SK-N-SH treated with all-trans-retinoic acid at 6 μM for 48 hours (cell line): Measurements from ENCODE around the gene C10orf105.

Source experiments
- ATAC-seq: fragments of 200-7000 bp; cut with Tn5 transposase; 3 replicates; pipeline ENCODE4 v1.9.1; 2020; ENCODE audit warnings: mild to moderate bottlenecking, moderate library complexity
- ARNTL ChIP-seq: fragments of 450-650 bp; formaldehyde crosslinking; IDR thresholded peaks from 2 replicates; pipeline ENCODE4 v1.5.0; 2020; ENCODE audit warnings: low read depth, mild to moderate bottlenecking, moderate library complexity, borderline replicate concordance
- CSDC2 ChIP-seq: fragments of 250-450 bp; sonication (Bioruptor Pico); IDR thresholded peaks from 2 replicates; pipeline ENCODE4 v1.5.0; 2020; ENCODE audit warnings: mild to moderate bottlenecking, moderate library complexity
- ESRRG ChIP-seq: fragments of 250-450 bp; sonication (Bioruptor Pico); IDR thresholded peaks from 2 replicates; pipeline ENCODE4 v1.6.1; 2021; ENCODE audit warnings: mild to moderate bottlenecking
- GLIS3 ChIP-seq: fragments of 250-450 bp; sonication (Bioruptor Pico); IDR thresholded peaks from 2 replicates; pipeline ENCODE4 v1.5.0; 2020; ENCODE audit warnings: mild to moderate bottlenecking, moderate library complexity
- ISL1 ChIP-seq: fragments of 250-450 bp; sonication (Bioruptor Pico); IDR thresholded peaks from 2 replicates; pipeline ENCODE4 v2.1.2; 2022; ENCODE audit warnings: mild to moderate bottlenecking, moderate library complexity
- POU6F1 ChIP-seq: fragments of 250-450 bp; sonication (Bioruptor Pico); IDR thresholded peaks from 2 replicates; pipeline ENCODE4 v1.8.0; 2021; ENCODE audit warnings: low read depth, mild to moderate bottlenecking, moderate library complexity, borderline replicate concordance
- PPARA ChIP-seq: fragments of 250-450 bp; sonication (Bioruptor Pico); IDR thresholded peaks from 2 replicates; pipeline ENCODE4 v1.5.0; 2020; ENCODE audit warnings: mild to moderate bottlenecking, borderline replicate concordance
- RARB ChIP-seq: fragments of 250-450 bp; sonication (Bioruptor Pico); IDR thresholded peaks from 2 replicates; pipeline ENCODE4 v1.8.0; 2021; ENCODE audit warnings: mild to moderate bottlenecking, moderate library complexity
- TCF4 ChIP-seq: fragments of 250-450 bp; sonication (Bioruptor Pico); IDR thresholded peaks from 2 replicates; pipeline ENCODE4 v1.8.0; 2021; ENCODE audit warnings: mild to moderate bottlenecking, moderate library complexity, borderline replicate concordance
- TOX ChIP-seq: fragments of 250-450 bp; sonication (Bioruptor Pico); IDR thresholded peaks from 2 replicates; pipeline ENCODE4 v1.8.0; 2021; ENCODE audit warnings: mild to moderate bottlenecking, moderate library complexity, borderline replicate concordance
- TSHZ2 ChIP-seq: fragments of 250-450 bp; sonication (Bioruptor Pico); IDR thresholded peaks from 2 replicates; pipeline ENCODE4 v1.5.0; 2020; ENCODE audit warnings: mild to moderate bottlenecking, moderate library complexity
- ZC3H10 ChIP-seq: fragments of 250-450 bp; sonication (Bioruptor Pico); IDR thresholded peaks from 2 replicates; pipeline ENCODE4 v1.5.1; 2021; ENCODE audit warnings: mild to moderate bottlenecking, moderate library complexity
- ZFP3 ChIP-seq: fragments of 250-450 bp; sonication (Bioruptor Pico); IDR thresholded peaks from 2 replicates; pipeline ENCODE4 v1.5.0; 2020; ENCODE audit warnings: mild to moderate bottlenecking, moderate library complexity
- ZNF565 ChIP-seq: fragments of 450-650 bp; formaldehyde crosslinking; conservative IDR thresholded peaks from 2 replicates; pipeline ENCODE4 v1.5.0; 2020; ENCODE audit warnings: low read depth, mild to moderate bottlenecking, moderate library complexity
- ZNF70 ChIP-seq: fragments of 450-650 bp; formaldehyde crosslinking; IDR thresholded peaks from 2 replicates; pipeline ENCODE4 v1.5.0; 2020; ENCODE audit warnings: mild to moderate bottlenecking, moderate library complexity
- ZNF8 ChIP-seq: fragments of 450-650 bp; formaldehyde crosslinking; IDR thresholded peaks from 2 replicates; pipeline ENCODE4 v1.5.0; 2020; ENCODE audit warnings: mild to moderate bottlenecking, moderate library complexity
- TF ChIP-seq, protein P1 (sequence below): fragments of 250-450 bp; sonication (Bioruptor Pico); IDR thresholded peaks from 2 replicates; pipeline ENCODE4 v1.5.1; 2020; ENCODE audit warnings: low read depth, mild to moderate bottlenecking, moderate library complexity
- TF ChIP-seq, protein P2 (sequence below): fragments of 250-450 bp; sonication (Bioruptor Pico); IDR thresholded peaks from 2 replicates; pipeline ENCODE4 v1.5.1; 2021; ENCODE audit warnings: mild to moderate bottlenecking, moderate library complexity
- TF ChIP-seq, protein P3 (sequence below): fragments of 250-450 bp; sonication (Bioruptor Pico); IDR thresholded peaks from 2 replicates; pipeline ENCODE4 v1.8.0; 2020; ENCODE audit warnings: mild to moderate bottlenecking, moderate library complexity, borderline replicate concordance

Gene C10orf105

DNA sequence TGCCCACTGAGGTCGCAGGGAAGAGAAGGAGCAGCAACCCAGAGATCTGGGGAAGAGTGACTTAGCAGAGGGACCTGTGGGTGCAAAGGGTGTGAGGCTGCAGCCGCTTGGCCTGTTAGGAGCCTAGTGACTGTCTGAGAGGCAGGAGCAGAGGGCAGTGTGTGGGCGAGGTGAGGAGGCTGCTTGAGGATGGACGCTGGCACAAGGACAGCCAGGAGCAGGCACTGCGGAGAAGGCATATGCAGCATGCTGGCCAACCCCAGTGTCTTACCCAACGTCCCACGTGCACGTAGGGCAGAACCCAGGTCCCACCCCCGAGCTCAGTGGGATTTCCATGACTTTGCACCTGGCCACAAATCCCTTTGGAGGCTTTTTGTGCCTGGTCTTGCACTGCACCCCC is 54.1 kb downstream of the C10orf105 start:
- ATAC-seq, result no peak
- TF ChIP-seq ZNF8, result no peak
- TF ChIP-seq ESRRG (CRISPR knock-in tag), result no peak
- TF ChIP-seq ZNF565 (CRISPR knock-in tag), result no peak
- TF ChIP-seq TOX (CRISPR knock-in tag), result no peak
- no peak for TF ChIP-seq POU6F1 (CRISPR knock-in tag)
- TF ChIP-seq ZFP3 (CRISPR knock-in tag), result no peak
- TF ChIP-seq, protein P1, sequence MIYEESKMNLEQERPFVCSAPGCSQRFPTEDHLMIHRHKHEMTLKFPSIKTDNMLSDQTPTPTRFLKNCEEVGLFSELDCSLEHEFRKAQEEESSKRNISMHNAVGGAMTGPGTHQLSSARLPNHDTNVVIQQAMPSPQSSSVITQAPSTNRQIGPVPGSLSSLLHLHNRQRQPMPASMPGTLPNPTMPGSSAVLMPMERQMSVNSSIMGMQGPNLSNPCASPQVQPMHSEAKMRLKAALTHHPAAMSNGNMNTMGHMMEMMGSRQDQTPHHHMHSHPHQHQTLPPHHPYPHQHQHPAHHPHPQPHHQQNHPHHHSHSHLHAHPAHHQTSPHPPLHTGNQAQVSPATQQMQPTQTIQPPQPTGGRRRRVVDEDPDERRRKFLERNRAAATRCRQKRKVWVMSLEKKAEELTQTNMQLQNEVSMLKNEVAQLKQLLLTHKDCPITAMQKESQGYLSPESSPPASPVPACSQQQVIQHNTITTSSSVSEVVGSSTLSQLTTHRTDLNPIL (CRISPR knock-in tag), result no peak
- no peak for TF ChIP-seq ISL1 (CRISPR knock-in tag)
- TF ChIP-seq, protein P2, sequence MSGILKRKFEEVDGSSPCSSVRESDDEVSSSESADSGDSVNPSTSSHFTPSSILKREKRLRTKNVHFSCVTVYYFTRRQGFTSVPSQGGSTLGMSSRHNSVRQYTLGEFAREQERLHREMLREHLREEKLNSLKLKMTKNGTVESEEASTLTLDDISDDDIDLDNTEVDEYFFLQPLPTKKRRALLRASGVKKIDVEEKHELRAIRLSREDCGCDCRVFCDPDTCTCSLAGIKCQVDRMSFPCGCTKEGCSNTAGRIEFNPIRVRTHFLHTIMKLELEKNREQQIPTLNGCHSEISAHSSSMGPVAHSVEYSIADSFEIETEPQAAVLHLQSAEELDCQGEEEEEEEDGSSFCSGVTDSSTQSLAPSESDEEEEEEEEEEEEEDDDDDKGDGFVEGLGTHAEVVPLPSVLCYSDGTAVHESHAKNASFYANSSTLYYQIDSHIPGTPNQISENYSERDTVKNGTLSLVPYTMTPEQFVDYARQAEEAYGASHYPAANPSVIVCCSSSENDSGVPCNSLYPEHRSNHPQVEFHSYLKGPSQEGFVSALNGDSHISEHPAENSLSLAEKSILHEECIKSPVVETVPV (CRISPR knock-in tag), result no peak
- no peak for TF ChIP-seq TCF4 (CRISPR knock-in tag)
- TF ChIP-seq PPARA (CRISPR knock-in tag), result no peak
- no peak for TF ChIP-seq RARB (CRISPR knock-in tag)

DNA sequence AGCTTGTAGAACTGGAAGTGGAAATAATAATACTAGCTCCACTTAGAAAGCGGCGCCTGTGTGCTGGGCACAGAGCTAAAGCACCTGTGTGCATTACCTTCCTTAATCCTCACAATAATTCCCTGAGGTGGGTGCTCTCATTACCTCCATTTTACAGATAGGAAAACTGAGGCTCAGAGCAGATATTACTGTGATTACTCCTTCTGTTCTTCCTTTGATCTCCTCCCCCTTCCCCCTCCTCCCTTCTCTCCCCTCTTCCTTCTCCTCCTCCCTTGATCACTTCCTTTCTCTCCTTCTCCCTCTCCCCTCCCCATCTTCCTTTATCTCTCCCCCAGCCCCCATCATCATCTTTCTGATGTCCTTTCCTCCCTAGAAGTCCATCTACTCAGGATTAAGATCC is 55.0 kb downstream of the C10orf105 start:
- no peak for TF ChIP-seq ZFP3 (CRISPR knock-in tag)
- no peak for TF ChIP-seq ARNTL (CRISPR knock-in tag)
- no peak for TF ChIP-seq ZC3H10 (CRISPR knock-in tag)
- no peak for TF ChIP-seq TCF4 (CRISPR knock-in tag)
- no peak for TF ChIP-seq GLIS3 (CRISPR knock-in tag)
- TF ChIP-seq ZNF70, result no peak
- TF ChIP-seq CSDC2, result no peak
- no peak for TF ChIP-seq PPARA (CRISPR knock-in tag)
- TF ChIP-seq, all 23 proteins: peak for 0
- no peak for ATAC-seq

- no peak for ATAC-seq
- TF ChIP-seq ZNF8, result no peak
- TF ChIP-seq ARNTL (CRISPR knock-in tag), result no peak
- no peak for TF ChIP-seq ZFP3 (CRISPR knock-in tag)
- TF ChIP-seq ZNF565 (CRISPR knock-in tag), result no peak
- TF ChIP-seq CSDC2, result no peak
- TF ChIP-seq ESRRG (CRISPR knock-in tag), result no peak
- TF ChIP-seq TSHZ2 (CRISPR knock-in tag), result no peak
- no peak for TF ChIP-seq PPARA (CRISPR knock-in tag)
- TF ChIP-seq ZNF70, result no peak
- no peak for TF ChIP-seq TCF4 (CRISPR knock-in tag)
- TF ChIP-seq GLIS3 (CRISPR knock-in tag), result no peak
- TF ChIP-seq, protein P3, sequence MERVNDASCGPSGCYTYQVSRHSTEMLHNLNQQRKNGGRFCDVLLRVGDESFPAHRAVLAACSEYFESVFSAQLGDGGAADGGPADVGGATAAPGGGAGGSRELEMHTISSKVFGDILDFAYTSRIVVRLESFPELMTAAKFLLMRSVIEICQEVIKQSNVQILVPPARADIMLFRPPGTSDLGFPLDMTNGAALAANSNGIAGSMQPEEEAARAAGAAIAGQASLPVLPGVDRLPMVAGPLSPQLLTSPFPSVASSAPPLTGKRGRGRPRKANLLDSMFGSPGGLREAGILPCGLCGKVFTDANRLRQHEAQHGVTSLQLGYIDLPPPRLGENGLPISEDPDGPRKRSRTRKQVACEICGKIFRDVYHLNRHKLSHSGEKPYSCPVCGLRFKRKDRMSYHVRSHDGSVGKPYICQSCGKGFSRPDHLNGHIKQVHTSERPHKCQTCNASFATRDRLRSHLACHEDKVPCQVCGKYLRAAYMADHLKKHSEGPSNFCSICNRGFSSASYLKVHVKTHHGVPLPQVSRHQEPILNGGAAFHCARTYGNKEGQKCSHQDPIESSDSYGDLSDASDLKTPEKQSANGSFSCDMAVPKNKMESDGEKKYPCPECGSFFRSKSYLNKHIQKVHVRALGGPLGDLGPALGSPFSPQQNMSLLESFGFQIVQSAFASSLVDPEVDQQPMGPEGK (CRISPR knock-in tag), result no peak
- TF ChIP-seq, protein P1 (CRISPR knock-in tag), result no peak
- no peak for TF ChIP-seq ISL1 (CRISPR knock-in tag)
- TF ChIP-seq POU6F1 (CRISPR knock-in tag), result no peak
Measured at GRCh38 chr10:71663311-71663710, 56.3 kb downstream of the C10orf105 start.
